NOMO-1 treated with dmso at 0.1 percent for 144 hours (cell line): Measurements from ENCODE around the gene HOMER2.
"Not testable (repeated sequence)": the region's sequence is repeated elsewhere in the genome, so short reads cannot be mapped to it uniquely, and the experiment has no call there.

Source experiments
- DNase-seq: peaks from one replicate; lab custom pipeline; 2025; ENCODE audit not compliant: unreplicated experiment; lab: John Stamatoyannopoulos, UW

HOMER2 gene

GRCh38 chr15:82952158-82953081 is at the start of gene HOMER2:
HOMER2 (minus strand) TSS chr15:82952720; CDS start chr15:82952535, 185 bp downstream.
- DNase-seq, result no peak

- not testable (repeated sequence) for DNase-seq
Measured at GRCh38 chr15:83000672-83001031, 48.1 kb upstream of the HOMER2 start.

GRCh38 chr15:82999905-83000671 is 47.6 kb upstream of the HOMER2 start:
- DNase-seq, result peak; percentile 48

- DNase-seq, result no peak
Measured at GRCh38 chr15:82999426-82999825, 46.9 kb upstream of the HOMER2 start.

- DNase-seq, result no peak
Measured at GRCh38 chr15:82995938-82996337, 43.4 kb upstream of the HOMER2 start.

GRCh38 chr15:82995076-82995475 is 42.6 kb upstream of the HOMER2 start:
- DNase-seq, result no peak

GRCh38 chr15:82993144-82993543 is 40.6 kb upstream of the HOMER2 start:
- DNase-seq, result no peak

- no peak for DNase-seq
Measured at GRCh38 chr15:82992436-82992998, 40.0 kb upstream of the HOMER2 start.

GRCh38 chr15:82986442-82986780 is 33.9 kb upstream of the HOMER2 start:
- no peak for DNase-seq

GRCh38 chr15:82985688-82986441 is 33.3 kb upstream of the HOMER2 start, which contains the start of gene RAMAC:
RAMAC (plus strand) TSS chr15:82986210; CDS start chr15:82989019, 2,809 bp downstream.
- peak; percentile 91 for DNase-seq

GRCh38 chr15:82980981-82981380 is 28.5 kb upstream of the HOMER2 start:
- DNase-seq, result no peak

GRCh38 chr15:82979726-82980125 is 27.2 kb upstream of the HOMER2 start:
- no peak for DNase-seq

- DNase-seq, result no peak
Measured at GRCh38 chr15:82978438-82978837, 25.9 kb upstream of the HOMER2 start.

GRCh38 chr15:82977076-82977475 is 24.6 kb upstream of the HOMER2 start:
- no peak for DNase-seq

- no peak for DNase-seq
Measured at GRCh38 chr15:82972990-82973389, 20.5 kb upstream of the HOMER2 start.

- DNase-seq, result no peak
Measured at GRCh38 chr15:82971218-82971984, 18.9 kb upstream of the HOMER2 start.

- no peak for DNase-seq
Measured at GRCh38 chr15:82970696-82971095, 18.2 kb upstream of the HOMER2 start.

GRCh38 chr15:82970078-82970686 is 17.7 kb upstream of the HOMER2 start:
- no peak for DNase-seq

- DNase-seq, result no peak
Measured at GRCh38 chr15:82969353-82969752, 16.8 kb upstream of the HOMER2 start.

- DNase-seq, result peak; percentile 69
Measured at GRCh38 chr15:82968066-82968465, 15.5 kb upstream of the HOMER2 start.
